ENCODE data around the gene USP10.

DNA sequence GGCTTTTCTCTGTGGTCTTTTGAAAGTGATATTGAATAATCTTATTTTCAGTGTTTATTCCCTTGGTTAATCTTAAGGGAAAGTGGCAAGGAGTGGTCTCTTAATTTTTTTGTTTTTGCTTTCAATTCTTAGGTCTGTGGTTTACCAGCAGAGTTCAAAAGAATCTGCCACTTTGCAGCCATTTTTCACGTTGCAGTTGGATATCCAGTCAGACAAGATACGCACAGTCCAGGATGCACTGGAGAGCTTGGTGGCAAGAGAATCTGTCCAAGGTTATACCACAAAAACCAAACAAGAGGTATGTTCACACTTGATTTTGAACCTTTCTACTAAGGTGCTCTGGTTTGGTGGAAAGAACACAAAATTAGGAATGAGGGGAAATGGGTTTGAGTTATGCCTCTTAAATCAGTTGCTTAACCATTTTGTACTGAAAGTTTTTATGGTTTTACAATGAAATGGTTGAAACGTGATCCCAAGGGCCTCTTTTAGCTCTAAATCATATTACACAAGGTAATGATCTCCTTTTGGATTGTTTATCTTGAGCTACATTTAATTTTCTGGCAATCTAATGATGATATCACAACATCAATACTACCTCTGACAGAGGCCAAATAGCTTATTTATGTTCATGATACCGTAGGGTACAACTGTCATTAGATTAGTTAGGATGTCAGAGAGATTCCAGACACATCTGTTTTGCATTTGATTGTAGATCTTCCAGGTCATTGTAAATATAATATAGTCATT lies 68.4 kb downstream of the USP10 start:
- TF ChIP-seq, protein P1, sequence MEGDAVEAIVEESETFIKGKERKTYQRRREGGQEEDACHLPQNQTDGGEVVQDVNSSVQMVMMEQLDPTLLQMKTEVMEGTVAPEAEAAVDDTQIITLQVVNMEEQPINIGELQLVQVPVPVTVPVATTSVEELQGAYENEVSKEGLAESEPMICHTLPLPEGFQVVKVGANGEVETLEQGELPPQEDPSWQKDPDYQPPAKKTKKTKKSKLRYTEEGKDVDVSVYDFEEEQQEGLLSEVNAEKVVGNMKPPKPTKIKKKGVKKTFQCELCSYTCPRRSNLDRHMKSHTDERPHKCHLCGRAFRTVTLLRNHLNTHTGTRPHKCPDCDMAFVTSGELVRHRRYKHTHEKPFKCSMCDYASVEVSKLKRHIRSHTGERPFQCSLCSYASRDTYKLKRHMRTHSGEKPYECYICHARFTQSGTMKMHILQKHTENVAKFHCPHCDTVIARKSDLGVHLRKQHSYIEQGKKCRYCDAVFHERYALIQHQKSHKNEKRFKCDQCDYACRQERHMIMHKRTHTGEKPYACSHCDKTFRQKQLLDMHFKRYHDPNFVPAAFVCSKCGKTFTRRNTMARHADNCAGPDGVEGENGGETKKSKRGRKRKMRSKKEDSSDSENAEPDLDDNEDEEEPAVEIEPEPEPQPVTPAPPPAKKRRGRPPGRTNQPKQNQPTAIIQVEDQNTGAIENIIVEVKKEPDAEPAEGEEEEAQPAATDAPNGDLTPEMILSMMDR (conservative IDR thresholded peaks at IDR 0.05 in 1 of 2, IDR thresholded peaks at IDR 0.05 in 1 of 2; ENCODE audit: extremely low read depth in 1 of 2, insufficient read depth in 1 of 2, low read depth in 1 of 2, low read length in 2 of 2), result no peak
- TF ChIP-seq EZH2 (IDR thresholded peaks at IDR 0.05; ENCODE audit: borderline replicate concordance, low read length), result no peak

All from mammary epithelial cell (primary cell).